Measurements from ENCODE around the gene CYTIP. TPM values are rescaled to one million over a fixed set of nuclear protein-coding genes. Genes with fewer than 3 reads are reported as not detected.

The CYTIP gene
- total and polyA plus RNA-seq, 12 donors: 0.72 to 6.7 (median 3.2) TPM

DNA sequence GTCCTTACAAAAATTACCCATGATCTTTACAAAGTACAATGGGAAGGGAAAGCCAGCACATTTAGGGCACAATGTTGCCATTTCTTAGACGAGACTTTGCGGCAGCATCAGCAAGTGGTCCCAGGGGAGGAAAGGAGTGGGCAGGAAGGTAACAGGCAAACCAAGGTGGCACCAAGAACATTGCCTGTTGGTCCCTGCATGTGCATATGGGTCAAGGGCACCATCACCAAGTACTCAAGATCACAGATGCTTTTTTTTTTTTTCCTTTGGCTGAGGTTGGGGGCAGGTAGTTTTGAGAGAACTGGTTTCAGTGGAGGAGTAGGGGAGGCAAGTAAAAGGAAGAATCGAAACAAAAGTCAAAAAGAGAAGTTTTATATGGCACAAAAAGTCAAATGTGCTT, 752 bp upstream of the CYTIP start:
- TF ChIP-seq CTCF (IDR thresholded peaks at IDR 0.05): no peak
- no peak overlapping the region for H3K4me3 ChIP-seq

GRCh38 chr2:157443090-157443489, 799 bp downstream of the CYTIP start:
- no peaks in the 10 kb centered on the region for H3K36me3 ChIP-seq (replicated peaks in 1 of 2)
- intact Hi-C loops (cut with DNase I): no loop called here
- H3K27ac ChIP-seq: peak overlapping the region in 2 of 5 donors; percentile 39 to 64
- no peaks in the 10 kb centered on the region for H3K4me1 ChIP-seq (replicated peaks in 1 of 2)
- no peak for DNase-seq
- H3K9me3 ChIP-seq (replicated peaks in 1 of 3): no peaks in the 10 kb centered on the region
- no peak for TF ChIP-seq POLR2A (IDR thresholded peaks at IDR 0.05)
- TF ChIP-seq CTCF (IDR thresholded peaks at IDR 0.05): no peak
- peak overlapping the region in 1 of 4 donors; percentile 28 for H3K4me3 ChIP-seq
- no peaks in the 10 kb centered on the region for H3K27me3 ChIP-seq

More for the DNA sequence above, 752 bp upstream of the CYTIP start:
- Histone ChIP-seq H3K36me3 (replicated peaks in 1 of 2) (no peaks in the 10 kb centered on the region), H3K9me3 (replicated peaks in 1 of 3) (no peaks in the 10 kb centered on the region), H3K27me3 (no peaks in the 10 kb centered on the region), H3K4me1 (replicated peaks in 1 of 2) (no peaks in the 10 kb centered on the region), H3K27ac (peak overlapping the region in 1 of 5 donors; percentile 51)
- WGBS, 4 donors: 62 to 82% (median 77%) methylated on average over 3 of the region's 3 CpGs
- intact Hi-C loops (cut with DNase I): no loop called here
- DNase-seq: no peak

GRCh38 chr2:157442636-157443035, 1.3 kb downstream of the CYTIP start:
- TF ChIP-seq CTCF (IDR thresholded peaks at IDR 0.05) (no peak), POLR2A (IDR thresholded peaks at IDR 0.05) (no peak)
- H3K27ac ChIP-seq: no peak overlapping the region
- DNase-seq: no peak
- H3K4me1 ChIP-seq (replicated peaks in 1 of 2): no peaks in the 10 kb centered on the region
- H3K27me3 ChIP-seq: no peaks in the 10 kb centered on the region
- intact Hi-C loops (cut with DNase I): no loop called here
- H3K4me3 ChIP-seq: peak overlapping the region in 1 of 4 donors; percentile 28
- no peaks in the 10 kb centered on the region for H3K9me3 ChIP-seq (replicated peaks in 1 of 3)
- no peaks in the 10 kb centered on the region for H3K36me3 ChIP-seq (replicated peaks in 1 of 2)
- 51 to 60% (median 58%) methylated on average over 5 of the region's 5 CpGs for WGBS, 4 donors

DNA sequence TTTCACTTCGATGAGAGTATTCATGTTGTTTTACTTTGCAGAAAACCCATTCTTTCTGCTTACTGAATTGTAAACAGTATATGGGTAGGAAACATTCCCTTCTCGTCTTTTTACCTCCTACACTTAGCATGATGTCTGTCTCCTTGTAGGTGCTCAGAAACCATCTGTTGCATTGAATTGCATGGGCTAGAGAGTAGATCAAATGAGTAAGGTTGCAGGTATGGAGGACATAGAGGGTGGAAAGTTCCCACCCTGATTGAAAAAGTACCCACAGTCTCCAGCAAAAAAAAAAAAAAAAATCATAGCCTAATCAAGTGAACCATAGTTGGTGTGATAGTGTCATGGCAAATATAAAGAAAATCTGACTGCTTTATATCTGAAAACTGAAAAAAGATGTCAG, 1.7 kb downstream of the CYTIP start:
- no peaks in the 10 kb centered on the region for H3K9me3 ChIP-seq (replicated peaks in 1 of 3)
- peak overlapping the region in 1 of 4 donors; percentile 27 for H3K4me3 ChIP-seq
- WGBS, 4 donors: 50 to 61% (median 58%) methylated on average over 2 of the region's 2 CpGs
- H3K27ac ChIP-seq: peak overlapping the region in 1 of 5 donors; percentile 38
- TF ChIP-seq CTCF (IDR thresholded peaks at IDR 0.05): no peak
- TF ChIP-seq POLR2A (IDR thresholded peaks at IDR 0.05): no peak
- no peaks in the 10 kb centered on the region for H3K36me3 ChIP-seq (replicated peaks in 1 of 2)
- H3K27me3 ChIP-seq: no peaks in the 10 kb centered on the region
- no peaks in the 10 kb centered on the region for H3K4me1 ChIP-seq (replicated peaks in 1 of 2)
- intact Hi-C loops (cut with DNase I): no loop called here
- DNase-seq: no peak

Measured in adrenal gland (tissue), 12 donors.